Mesothelial cell of epicardium (in vitro differentiated cells): ENCODE results near the gene PRCP. TPM values are rescaled to one million over a fixed set of nuclear protein-coding genes. Genes with fewer than 3 reads are reported as not detected.

Experiments
- DNase-seq, 2 experiments: peaks; one replicate each; pipeline ENCODE4 v3.0.0; 2021; ENCODE audit warnings: low spot score in 2 of 2; ENCODE audit not compliant: unreplicated experiment in 2 of 2
- H3K27ac Mint-ChIP-seq: 2 replicates; pipeline ENCODE4 v1.8.0; 2021; ENCODE audit warnings: mixed read lengths
- H3K27me3 Mint-ChIP-seq: 2 replicates; pipeline ENCODE4 v1.8.0; 2021; ENCODE audit warnings: low read depth, mixed read lengths
- H3K36me3 Mint-ChIP-seq: 2 replicates; pipeline ENCODE4 v1.8.0; 2021; ENCODE audit warnings: mixed read lengths
- H3K4me1 Mint-ChIP-seq: 2 replicates; pipeline ENCODE4 v1.8.0; 2021; ENCODE audit warnings: mixed read lengths
- H3K4me3 Mint-ChIP-seq: 2 replicates; pipeline ENCODE4 v1.8.0; 2021; ENCODE audit warnings: mild to moderate bottlenecking, moderate library complexity, mixed read lengths
- H3K9me3 Mint-ChIP-seq: 2 replicates; pipeline ENCODE4 v1.8.0; 2021; ENCODE audit warnings: mixed read lengths
- CTCF ChIP-seq: fragments of 200-600 bp; sonication (generic); IDR thresholded peaks from one replicate; pipeline ENCODE4 v1.5.0; 2021; ENCODE audit warnings: antibody characterized with exemption; ENCODE audit not compliant: unreplicated experiment
- total RNA-seq: library from RNA; stranded (reverse); gene quantifications from 3 replicates; pipeline ENCODE4 v1.2.1, GENCODE V29; 2021

Gene PRCP
- total RNA-seq, 1 donor from 2014 or later: 66.6 TPM

DNA sequence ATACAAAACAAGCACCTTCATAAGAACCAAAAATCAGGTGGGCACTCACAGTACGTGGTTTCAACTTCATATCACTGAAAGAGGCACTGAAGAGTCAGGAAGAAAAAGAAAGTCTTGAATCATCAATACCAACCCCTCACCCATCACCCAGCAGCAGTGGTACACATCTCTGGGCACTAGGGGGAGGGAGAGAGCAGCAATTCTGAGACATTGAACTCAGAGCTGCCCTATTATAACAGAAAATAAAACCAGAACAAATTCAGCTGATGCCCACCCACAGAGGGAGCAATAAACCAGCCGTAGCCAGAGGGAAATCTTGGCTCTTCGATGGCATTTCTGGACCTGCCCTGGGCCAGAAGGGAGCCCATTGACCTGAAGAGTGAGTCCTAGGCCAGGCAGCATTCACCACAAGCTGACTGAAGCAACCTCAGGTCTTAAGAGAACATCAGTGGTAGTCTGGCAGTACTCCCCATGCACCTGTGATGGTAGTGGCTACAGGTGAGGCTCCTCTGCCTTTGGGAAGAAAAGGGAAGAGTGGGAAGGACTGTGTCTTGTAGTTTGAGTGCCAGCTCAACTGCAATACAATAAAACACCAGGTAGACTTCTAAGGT lies 124.4 kb downstream of the PRCP start:
- Mint-ChIP-seq H3K4me1 (no peaks in the 10 kb centered on the region), H3K27ac (no peak overlapping the region), H3K27me3 (peaks cover 15% of the 10 kb centered on the region), H3K4me3 (no peak overlapping the region), H3K36me3 (no peaks in the 10 kb centered on the region), H3K9me3 (peaks cover 26% of the 10 kb centered on the region)
- no peak for TF ChIP-seq CTCF
- no peak for DNase-seq

- Mint-ChIP-seq H3K36me3 (no peaks in the 10 kb centered on the region), H3K27ac (no peak overlapping the region), H3K4me1 (no peaks in the 10 kb centered on the region), H3K9me3 (peaks cover 26% of the 10 kb centered on the region), H3K4me3 (no peak overlapping the region), H3K27me3 (peaks cover 15% of the 10 kb centered on the region)
- TF ChIP-seq CTCF: no peak
- DNase-seq: no peak
Observed at GRCh38 chr11:82775218-82775617, 125.0 kb downstream of the PRCP start.

Other genes with a start within 250 kb of the PRCP start
- 0.40 to 0.47 TPM (median 0.47 TPM) in 3 replicates for gene FAM181B, start 166.6 kb downstream of the PRCP start, total RNA-seq
- gene DDIAS, start 1.3 kb upstream of the PRCP start, total RNA-seq: 4.0 to 5.8 TPM (median 5.6 TPM) in 3 replicates
- gene RAB30, start 171.5 kb upstream of the PRCP start, total RNA-seq: 7.6 to 10.3 TPM (median 9.9 TPM) in 3 replicates